ENCODE data around the gene SCN1B.

The SCN1B gene

GRCh38 chr19:35074426-35075201 lies 44.3 kb downstream of the SCN1B start:
- no peak for DNase-seq (ENCODE audit: low read depth in 2 of 2)

- no peak for DNase-seq (ENCODE audit: low read depth in 2 of 2)
These were observed 45.1 kb downstream of the SCN1B start for GRCh38 chr19:35075202-35076025.

GRCh38 chr19:35076026-35076370 lies 45.7 kb downstream of the SCN1B start:
- no peak for DNase-seq (ENCODE audit: low read depth in 2 of 2)

- DNase-seq (ENCODE audit: low read depth in 2 of 2) = no peak
These were observed 46.4 kb downstream of the SCN1B start for GRCh38 chr19:35076657-35077056.

GRCh38 chr19:35077411-35078223 lies 47.3 kb downstream of the SCN1B start:
- DNase-seq (ENCODE audit: low read depth in 2 of 2) = no peak

GRCh38 chr19:35079826-35080225 lies 49.6 kb downstream of the SCN1B start:
- no peak for DNase-seq (ENCODE audit: low read depth in 2 of 2)

- no peak for DNase-seq (ENCODE audit: low read depth in 2 of 2)
These were observed 50.4 kb downstream of the SCN1B start for GRCh38 chr19:35080613-35081170.

GRCh38 chr19:35081201-35081600 lies 50.9 kb downstream of the SCN1B start:
- DNase-seq (ENCODE audit: low read depth in 2 of 2) = no peak

GRCh38 chr19:35083691-35084508 lies 53.6 kb downstream of the SCN1B start:
- no peak for DNase-seq (ENCODE audit: low read depth in 2 of 2)

GRCh38 chr19:35084509-35084762 lies 54.2 kb downstream of the SCN1B start:
- no peak for DNase-seq (ENCODE audit: low read depth in 2 of 2)

- no peak for DNase-seq (ENCODE audit: low read depth in 2 of 2)
These were observed 55.7 kb downstream of the SCN1B start for GRCh38 chr19:35085947-35086346.

GRCh38 chr19:35086455-35086854 lies 56.2 kb downstream of the SCN1B start:
- DNase-seq (ENCODE audit: low read depth in 2 of 2) = no peak

- no peak for DNase-seq (ENCODE audit: low read depth in 2 of 2)
These were observed 57.1 kb downstream of the SCN1B start for GRCh38 chr19:35087393-35087792.

GRCh38 chr19:35088131-35088913 lies 58.1 kb downstream of the SCN1B start:
- no peak for DNase-seq (ENCODE audit: low read depth in 2 of 2)

GRCh38 chr19:35089554-35089953 lies 59.3 kb downstream of the SCN1B start:
- no peak for DNase-seq (ENCODE audit: low read depth in 2 of 2)
